Activated CD4-positive, alpha-beta T cell treated with anti-CD3 and anti-CD28 coated beads, Interleukin-2, amount 50 U/mL, for 48 hours (primary cell): Measurements from ENCODE around the gene SLC7A11.

Source experiments
- DNase-seq, 2 experiments: peaks; one replicate each; pipeline ENCODE4 v3.0.0-alpha.2; 2020

Gene SLC7A11

GRCh38 chr4:138140879-138141278 lies 101.3 kb downstream of the SLC7A11 start:
- DNase-seq: no peak

DNA sequence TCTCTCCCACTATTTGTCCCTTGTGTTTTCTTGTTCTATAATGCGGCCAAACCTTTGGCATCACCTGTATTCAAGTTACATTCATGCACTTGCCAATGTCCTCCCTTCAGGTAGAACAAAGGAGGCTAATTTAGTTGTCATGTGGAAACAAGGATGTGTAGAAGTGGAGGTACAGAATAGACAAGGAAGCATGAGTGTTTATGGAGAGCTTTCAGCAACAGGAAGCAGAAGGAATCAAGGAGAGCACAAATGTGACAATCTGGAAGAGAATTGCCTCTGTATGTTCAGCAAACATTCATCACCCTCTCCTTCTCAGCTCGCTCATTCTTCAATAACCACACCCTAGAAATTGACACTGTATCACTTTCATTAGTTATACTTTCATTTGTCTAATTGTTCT lies 103.4 kb downstream of the SLC7A11 start:
- DNase-seq: no peak

GRCh38 chr4:138135610-138136009 lies 106.5 kb downstream of the SLC7A11 start:
- no peak for DNase-seq

DNA sequence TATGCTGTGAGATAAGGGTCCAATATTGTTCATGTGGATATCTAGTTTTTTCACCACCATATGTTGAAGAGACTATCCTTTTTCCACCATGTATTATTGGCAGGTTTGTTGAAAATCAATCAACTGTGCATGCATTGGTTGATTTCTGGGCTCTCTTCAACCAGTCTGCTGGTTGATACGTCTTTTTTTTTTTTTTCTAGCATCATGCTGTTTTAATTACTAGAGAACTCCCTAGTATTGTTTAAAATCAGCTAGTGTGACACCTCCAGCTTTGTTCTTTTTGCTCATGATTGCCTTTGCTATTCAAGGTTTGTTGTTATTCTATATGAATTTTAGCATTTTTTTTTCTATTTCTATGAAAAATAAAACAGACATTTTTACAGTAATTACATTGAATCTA lies 123.9 kb downstream of the SLC7A11 start:
- no peak for DNase-seq

GRCh38 chr4:138115053-138115452 lies 127.1 kb downstream of the SLC7A11 start:
- no peak for DNase-seq

DNA sequence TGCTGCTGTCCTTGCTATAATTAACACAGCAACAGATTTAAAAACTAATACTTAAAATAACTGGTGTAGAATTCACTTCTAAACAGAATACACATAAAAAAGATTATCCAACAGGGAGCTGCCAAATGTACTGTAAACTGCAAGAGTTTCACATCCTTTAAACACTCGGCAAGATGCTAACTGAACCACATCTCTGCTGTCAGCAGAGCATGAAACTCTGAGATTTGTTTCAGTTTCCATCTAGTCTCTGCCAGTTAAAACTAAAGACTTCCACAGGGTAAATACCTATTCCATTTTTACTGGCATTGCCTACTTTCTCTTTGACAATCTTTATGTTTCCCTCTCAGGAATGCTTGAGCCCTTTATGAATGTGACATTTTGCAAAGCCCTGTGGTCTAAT lies 127.7 kb downstream of the SLC7A11 start:
- DNase-seq: no peak
